ENCODE results near the gene IL25.

IL25 gene

GRCh38 chr14:23354990-23355389 lies 17.6 kb upstream of the IL25 start:
- no peak for DNase-seq

- DNase-seq, result no peak
Measured at GRCh38 chr14:23355871-23356435, 16.7 kb upstream of the IL25 start.

- no peak for DNase-seq
Measured at GRCh38 chr14:23356662-23357061, 15.9 kb upstream of the IL25 start.

- DNase-seq, result no peak
Measured at GRCh38 chr14:23357261-23357660, 15.3 kb upstream of the IL25 start.

- DNase-seq, result no peak
Measured at GRCh38 chr14:23358042-23358441, 14.6 kb upstream of the IL25 start.

- DNase-seq, result no peak
Measured at GRCh38 chr14:23358553-23359166, 13.9 kb upstream of the IL25 start.

- DNase-seq, result no peak
Measured at GRCh38 chr14:23359167-23359626, 13.4 kb upstream of the IL25 start.

- DNase-seq, result no peak
Measured at GRCh38 chr14:23359722-23360447, 12.7 kb upstream of the IL25 start.

- DNase-seq, result no peak
Measured at GRCh38 chr14:23360496-23360895, 12.1 kb upstream of the IL25 start.

GRCh38 chr14:23361320-23361719 lies 11.3 kb upstream of the IL25 start:
- no peak for DNase-seq

GRCh38 chr14:23361763-23362162 lies 10.8 kb upstream of the IL25 start:
- no peak for DNase-seq

GRCh38 chr14:23362200-23362599 lies 10.4 kb upstream of the IL25 start:
- no peak for DNase-seq

- DNase-seq, result no peak
Measured at GRCh38 chr14:23364164-23365035, 8.2 kb upstream of the IL25 start.

- DNase-seq, result no peak
Measured at GRCh38 chr14:23365036-23365731, 7.4 kb upstream of the IL25 start, which contains the start of gene EFS. EFS (minus strand) TSS chr14:23365172; CDS start chr14:23365025, 147 bp downstream.

- no peak for DNase-seq
Measured at GRCh38 chr14:23365732-23366425, 6.7 kb upstream of the IL25 start.

GRCh38 chr14:23366426-23366921 lies 6.1 kb upstream of the IL25 start:
- DNase-seq, result no peak

GRCh38 chr14:23370221-23370620 lies 2.4 kb upstream of the IL25 start:
- DNase-seq, result no peak

- no peak for DNase-seq
Measured at GRCh38 chr14:23371865-23372264, 744 bp upstream of the IL25 start.

GRCh38 chr14:23373041-23373440 lies 432 bp downstream of the IL25 start:
- DNase-seq, result no peak

- DNase-seq, result no peak
Measured at GRCh38 chr14:23375527-23376251, 3.1 kb downstream of the IL25 start.

Data from NCI-H146 (cell line).